ENCODE data around the gene CRACR2A.

Gene CRACR2A

DNA sequence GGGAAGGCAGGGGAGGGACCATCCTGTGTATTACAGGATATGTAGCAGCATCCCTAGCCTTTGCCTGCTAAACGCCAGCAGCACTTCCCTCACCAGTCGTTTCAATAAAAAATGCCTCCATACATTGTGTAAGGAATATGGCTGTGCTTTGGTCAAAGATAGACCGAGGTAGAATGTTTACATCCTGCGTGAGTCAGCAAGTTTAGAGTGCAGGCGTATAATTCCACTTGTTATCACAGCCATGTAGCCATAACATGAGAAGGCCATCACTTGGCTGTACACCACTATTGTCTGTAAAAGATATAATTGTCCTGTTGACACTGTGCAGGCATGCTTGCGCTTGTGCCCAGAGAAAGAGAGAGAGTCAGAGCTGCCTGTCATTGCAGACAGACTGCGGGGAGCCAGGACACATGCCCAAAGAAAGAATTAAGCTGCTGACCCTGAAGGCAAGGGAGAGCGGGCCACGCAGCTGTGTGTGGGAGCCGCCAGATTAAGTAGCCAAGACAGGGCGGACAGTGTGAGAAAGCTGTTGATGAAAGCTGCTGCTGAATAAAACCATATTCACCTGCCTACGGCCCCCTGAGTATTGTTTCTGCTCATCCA is 68.4 kb downstream of the CRACR2A start:
- no peak for DNase-seq (ENCODE audit: low read depth)

- no peak for DNase-seq (ENCODE audit: low read depth)
Measured at GRCh38 chr12:3683670-3684069, 69.2 kb downstream of the CRACR2A start.

GRCh38 chr12:3681595-3682061 is 71.3 kb downstream of the CRACR2A start:
- DNase-seq (ENCODE audit: low read depth) = no peak

DNA sequence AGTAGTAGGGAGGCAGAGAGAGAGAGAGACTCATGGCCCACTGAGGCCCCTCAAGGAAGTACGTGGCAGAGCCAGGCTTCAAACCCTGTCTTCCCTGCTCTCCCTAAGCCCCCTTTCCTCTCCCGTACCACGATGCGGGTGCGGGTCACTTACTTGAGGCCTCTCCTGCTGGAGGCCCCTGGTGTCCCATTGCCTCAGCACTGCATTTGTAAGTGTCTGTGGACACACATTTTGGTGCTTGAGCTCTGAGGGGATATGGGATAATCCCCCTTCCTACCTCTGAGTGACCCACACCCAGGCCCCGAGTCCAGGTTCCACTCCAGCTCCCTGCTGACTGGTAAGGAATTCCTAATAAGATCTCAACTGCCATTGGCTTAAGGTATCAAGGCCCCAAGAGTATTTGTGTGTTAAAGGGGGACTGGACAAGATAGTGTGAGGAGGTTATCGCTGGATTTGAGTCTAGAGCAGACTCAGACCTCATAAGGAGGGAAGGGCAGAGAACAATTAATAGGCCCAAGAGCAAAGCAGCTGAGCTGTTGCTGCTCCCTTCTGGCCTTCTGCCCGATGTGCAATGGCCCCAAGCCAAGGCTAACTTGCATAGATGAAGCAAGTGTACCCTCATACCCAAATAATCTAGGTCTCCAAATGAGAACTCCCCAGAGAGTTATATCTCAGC is 71.9 kb downstream of the CRACR2A start:
- no peak for DNase-seq (ENCODE audit: low read depth)

GRCh38 chr12:3679831-3680230 is 73.1 kb downstream of the CRACR2A start:
- no peak for DNase-seq (ENCODE audit: low read depth)

DNA sequence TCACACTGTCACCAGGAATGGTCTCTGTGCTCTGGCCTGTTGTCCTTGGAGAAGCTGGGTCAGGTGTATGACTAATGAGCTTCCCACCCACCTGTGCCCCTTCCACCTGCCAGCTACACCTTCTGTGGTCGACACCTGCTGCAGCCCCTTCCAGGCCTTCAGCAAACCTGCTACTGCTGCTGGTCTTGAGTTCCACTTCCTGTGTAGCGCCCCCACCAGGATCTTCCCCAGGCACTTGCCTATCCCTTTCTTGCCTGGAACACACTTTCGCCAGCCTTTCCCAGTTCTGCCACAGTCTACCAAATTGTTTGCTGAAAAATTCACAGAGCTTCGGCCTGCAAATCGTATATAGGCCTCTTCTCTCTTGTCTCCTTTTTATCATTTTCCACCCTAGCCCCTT is 75.3 kb downstream of the CRACR2A start:
- DNase-seq (ENCODE audit: low read depth) = no peak

GRCh38 chr12:3673981-3674708 is 78.8 kb downstream of the CRACR2A start:
- no peak for DNase-seq (ENCODE audit: low read depth)

GRCh38 chr12:3672113-3672509 is 80.8 kb downstream of the CRACR2A start:
- no peak for DNase-seq (ENCODE audit: low read depth)

DNA sequence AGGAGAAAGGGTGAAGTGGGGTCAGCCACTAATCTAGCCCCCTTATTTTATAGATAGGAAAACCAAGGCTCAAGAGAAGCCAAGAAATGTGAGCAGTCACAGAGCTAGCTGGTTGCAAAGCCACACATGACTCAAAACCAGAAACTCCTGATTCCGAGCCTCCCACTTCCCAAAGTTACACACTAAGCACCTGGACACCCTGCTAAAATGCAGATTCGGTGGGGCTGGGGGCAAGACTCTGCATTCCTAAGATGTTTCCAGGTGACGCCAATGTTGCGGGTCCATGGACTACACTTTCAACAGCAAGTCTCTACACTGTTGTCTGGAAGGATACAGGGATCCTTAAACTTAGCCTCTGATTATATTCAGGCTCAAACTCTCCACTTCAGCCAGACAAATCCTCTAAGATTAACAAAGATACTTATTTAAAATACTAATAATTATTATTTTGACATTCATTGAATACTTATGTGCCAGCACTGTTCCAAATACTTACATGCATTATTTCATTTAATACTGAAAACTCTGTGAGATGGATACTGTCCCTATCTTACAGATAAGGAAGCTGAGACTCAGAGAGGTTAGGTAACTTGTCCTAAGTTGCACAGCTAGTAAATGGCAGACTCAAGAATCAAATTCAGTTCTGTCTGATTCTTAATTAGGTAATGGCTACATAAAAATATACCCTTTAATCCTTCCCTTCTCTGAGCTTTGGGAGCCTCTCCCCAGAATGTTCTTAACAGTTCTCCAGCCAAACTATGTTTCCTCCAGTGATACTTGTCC is 81.4 kb downstream of the CRACR2A start:
- no peak for DNase-seq (ENCODE audit: low read depth)

DNA sequence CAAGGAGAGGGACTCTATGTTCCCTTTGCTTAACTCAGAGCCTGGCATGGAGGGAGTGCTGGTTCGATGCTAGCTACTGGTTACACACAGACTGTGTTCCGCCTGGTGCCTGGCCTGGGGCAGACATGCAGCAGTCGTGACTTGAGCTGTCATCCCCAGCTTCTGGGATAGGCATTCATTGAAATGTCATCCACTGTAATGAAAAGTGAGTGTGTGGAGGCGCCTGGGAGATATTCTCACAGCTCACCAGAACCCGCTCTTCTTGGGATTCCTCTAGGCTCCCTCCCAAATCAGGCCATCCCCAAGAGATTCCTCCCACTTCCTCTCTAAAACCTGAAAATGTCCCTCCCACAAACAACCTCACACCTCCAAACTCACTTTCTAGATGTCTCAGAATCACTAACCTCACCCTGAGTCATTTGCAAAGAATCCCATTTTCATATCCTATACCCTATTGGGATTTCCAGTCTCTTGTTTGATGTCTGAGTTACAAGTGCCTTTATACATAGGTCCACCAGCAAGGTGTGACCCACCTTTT is 82.8 kb downstream of the CRACR2A start:
- DNase-seq (ENCODE audit: low read depth) = no peak

- DNase-seq (ENCODE audit: low read depth) = no peak
Measured at GRCh38 chr12:3669594-3669993, 83.3 kb downstream of the CRACR2A start.

GRCh38 chr12:3668479-3669165 is 84.3 kb downstream of the CRACR2A start:
- DNase-seq (ENCODE audit: low read depth) = no peak

DNA sequence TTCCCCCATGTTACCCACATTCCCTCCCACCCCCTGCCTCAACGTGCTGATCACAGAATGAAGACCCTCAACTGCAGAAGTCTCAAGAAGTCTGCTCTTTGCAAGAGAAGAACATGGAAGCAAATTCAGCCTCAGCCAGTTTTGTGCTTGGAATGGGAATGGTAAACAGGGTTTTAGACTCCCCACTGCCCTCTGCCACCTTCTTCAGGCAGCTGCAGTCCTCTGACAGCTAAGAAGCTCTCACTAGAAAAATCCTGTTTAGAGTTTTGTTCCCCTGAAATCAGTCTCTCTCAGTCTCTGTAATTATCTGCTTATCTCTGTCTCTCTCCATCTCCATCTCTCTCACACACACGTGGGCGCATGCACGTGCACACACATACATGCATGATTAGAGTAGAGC is 85.4 kb downstream of the CRACR2A start:
- no peak for DNase-seq (ENCODE audit: low read depth)

DNA sequence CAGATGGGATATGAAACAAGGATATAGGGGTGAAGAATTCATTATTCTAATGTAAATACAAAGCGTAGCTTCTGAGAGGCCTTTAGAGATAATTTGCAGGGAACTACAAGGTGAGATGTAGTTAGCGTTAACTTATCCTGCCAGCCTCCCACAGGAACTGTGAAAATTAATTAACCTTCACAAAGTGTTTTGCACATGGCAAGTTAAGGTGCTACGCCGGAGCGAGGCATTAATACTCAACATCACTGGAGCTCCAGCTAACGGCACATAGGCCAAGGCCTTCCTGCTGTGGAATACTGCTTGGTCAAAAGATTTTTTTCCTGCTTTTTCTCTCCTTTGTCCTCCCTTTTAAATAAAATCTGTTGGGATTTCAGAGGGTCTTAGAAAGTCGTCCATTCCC is 86.5 kb downstream of the CRACR2A start:
- DNase-seq (ENCODE audit: low read depth) = no peak

DNA sequence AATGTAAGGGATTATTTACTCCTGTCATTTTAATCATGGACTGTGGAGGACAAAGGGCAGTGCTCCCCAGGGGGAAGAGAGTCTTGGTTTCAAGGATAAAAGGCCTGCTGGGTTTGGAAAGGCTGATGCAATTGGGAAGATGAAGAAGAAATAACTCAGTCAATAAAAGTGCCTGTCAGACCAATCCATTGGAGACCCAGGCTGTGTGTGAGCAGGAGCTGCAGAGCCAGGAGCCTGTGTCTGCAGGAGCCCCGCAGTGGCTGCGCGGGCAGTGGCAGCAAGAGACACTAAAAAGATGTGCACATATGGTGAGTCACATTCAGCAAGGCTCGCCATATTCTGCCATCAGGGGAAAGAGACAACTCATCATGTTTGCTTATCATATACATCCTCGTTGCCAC is 90.4 kb downstream of the CRACR2A start:
- no peak for DNase-seq (ENCODE audit: low read depth)

GRCh38 chr12:3661028-3661427 is 91.9 kb downstream of the CRACR2A start:
- DNase-seq (ENCODE audit: low read depth) = no peak

DNA sequence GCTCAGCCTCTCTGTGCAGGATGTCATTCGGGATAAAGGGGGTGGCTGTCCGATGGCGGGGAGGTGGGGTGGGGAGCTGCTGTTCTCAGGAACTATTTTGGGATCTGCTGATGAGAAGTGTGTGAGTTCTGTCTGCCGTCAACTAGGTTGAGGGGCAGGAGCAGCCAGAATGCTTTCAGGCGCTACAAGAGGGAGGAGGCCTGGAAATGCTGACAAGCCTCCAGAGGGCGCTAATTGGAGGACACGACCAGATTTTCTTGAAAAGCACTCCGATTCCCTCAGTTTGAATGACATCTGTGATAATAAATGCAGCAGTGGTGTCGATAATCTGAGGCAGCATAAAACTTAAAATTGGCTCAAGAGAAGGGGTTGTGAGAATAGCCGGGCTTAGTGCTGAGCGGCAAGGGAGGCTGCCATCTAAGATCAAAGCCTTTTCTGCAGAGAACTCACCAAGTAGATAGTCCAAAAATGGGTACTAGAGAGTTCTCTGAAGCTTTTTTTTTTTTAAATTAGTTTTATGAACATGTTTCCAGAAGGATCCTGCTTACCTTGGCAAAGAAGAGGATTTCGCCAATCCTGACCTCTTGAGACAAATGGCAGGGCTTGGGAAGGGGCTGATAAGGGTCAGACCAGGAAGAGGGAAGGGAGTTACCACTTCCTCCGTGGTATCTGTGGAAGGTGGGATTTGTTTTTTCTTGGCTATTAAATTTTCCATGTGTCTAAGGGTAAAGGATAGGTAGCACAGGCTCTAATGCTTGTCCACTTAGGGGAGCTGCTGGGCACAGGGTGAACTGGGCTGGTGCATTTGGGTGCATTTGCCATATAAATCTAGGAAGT is 94.4 kb downstream of the CRACR2A start:
- no peak for DNase-seq (ENCODE audit: low read depth)

DNA sequence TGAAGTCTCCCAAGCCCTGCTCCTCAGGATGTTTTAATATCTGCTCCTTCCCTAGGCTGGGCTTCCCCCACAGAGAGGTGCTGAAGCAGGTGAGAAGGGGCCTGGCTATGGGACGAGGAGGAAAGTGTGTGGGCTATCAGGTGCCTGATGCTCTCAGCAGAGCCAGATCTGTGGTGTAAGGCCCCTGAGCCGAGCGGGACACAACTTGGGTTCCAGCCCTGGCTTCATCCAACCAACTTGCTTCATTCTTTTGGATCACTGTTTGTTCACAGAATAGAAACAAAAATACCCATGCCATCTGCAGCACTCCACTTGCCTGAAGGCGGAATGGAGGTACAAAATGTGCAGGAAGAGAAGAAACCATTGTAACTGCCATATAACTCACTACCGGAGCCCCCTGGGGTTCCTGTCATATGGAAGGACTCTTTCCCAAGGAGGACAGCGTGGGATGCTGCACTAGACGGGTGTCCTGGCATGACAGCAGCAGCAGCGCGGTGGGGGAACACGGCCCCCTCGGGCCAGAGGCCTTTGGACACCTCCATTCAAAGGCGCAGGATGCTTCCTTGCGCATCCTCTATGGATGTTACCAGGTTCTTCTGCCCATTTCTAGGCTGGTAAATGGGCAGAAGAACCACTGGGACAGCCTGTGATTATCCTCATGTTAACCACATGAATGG is 95.8 kb downstream of the CRACR2A start:
- no peak for DNase-seq (ENCODE audit: low read depth)

DNA sequence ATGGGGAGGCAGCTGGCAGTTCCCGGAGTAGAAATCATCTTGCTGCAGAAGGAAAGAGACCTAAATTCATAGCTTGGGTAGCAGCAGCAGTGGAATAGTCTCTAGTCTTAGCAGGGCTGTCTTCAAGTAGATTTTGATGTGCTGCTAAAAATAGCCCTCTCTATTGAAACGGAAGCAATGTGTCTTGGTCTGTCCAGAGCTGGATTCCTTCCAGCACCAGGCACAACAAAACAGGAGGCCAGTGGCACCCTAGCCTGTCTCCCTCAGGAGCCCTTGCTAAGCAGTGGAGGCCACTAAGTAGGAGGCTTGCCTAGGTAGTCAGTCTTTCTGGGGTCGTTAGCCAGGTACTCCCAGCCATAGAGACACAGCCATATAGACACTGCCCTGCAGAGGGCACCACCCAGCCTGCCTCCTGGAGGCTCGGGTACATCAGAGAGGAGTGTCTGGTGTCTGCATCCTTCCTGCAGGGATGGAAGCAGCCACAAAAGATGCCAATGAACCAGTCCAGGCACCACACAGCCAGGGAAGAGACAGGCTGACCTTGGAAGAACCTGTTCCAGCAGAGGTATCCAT is 97.5 kb downstream of the CRACR2A start:
- no peak for DNase-seq (ENCODE audit: low read depth)

Data from HS-27A (cell line).